SK-N-SH (cell line): ENCODE results near the gene SMAP2. TPM values are rescaled to one million over a fixed set of nuclear protein-coding genes. Genes with fewer than 3 reads are reported as not detected.

Experiments
- CTCF ChIA-PET: fragments of 300-600, 350-600 bp; formaldehyde crosslinking; extraction: SDS; loops from one replicate; lab custom pipeline; 2021; lab: Yijun Ruan, JAX
- POLR2A ChIA-PET: fragments of 350-600 bp; sonication (Branson Sonifier 250); formaldehyde crosslinking; extraction: SDS; loops from one replicate; lab custom pipeline; 2020; ENCODE audit warnings: antibody characterized with exemption, inconsistent platforms; lab: Yijun Ruan, JAX
- DNase-seq: peaks from one replicate; pipeline ENCODE4 v3.0.0; 2012
- H2AFZ ChIP-seq: fragments of 200-600 bp; sonication (generic); 2 replicates; pipeline ENCODE4 v1.8.1; 2016; ENCODE audit warnings: antibody characterized with exemption, mild to moderate bottlenecking, low read depth
- H3F3A ChIP-seq: fragments of 200-600 bp; sonication (generic); replicated peaks from 2 replicates; pipeline ENCODE3; 2016; ENCODE audit warnings: antibody characterized with exemption, mild to moderate bottlenecking; ENCODE audit not compliant: insufficient read depth
- H3K27ac ChIP-seq, 2 experiments: fragments of 200-500 bp in 1 of 2; fragments of 200-600 bp in 1 of 2; sonication (Bioruptor generic) in 1 of 2; sonication (generic), shearing (Covaris generic) in 1 of 2; 2 replicates each; pipeline versions ENCODE4 v1.5.1 to v1.6.1; 2014 to 2016; ENCODE audit warnings: low read depth in 2 of 2, inconsistent platforms in 1 of 2, low read length in 1 of 2, mild to moderate bottlenecking in 1 of 2, mixed read lengths in 1 of 2
- H3K27me3 ChIP-seq: fragments of 200-600 bp; sonication (generic), shearing (Covaris generic); 2 replicates; pipeline ENCODE4 v1.6.1; 2016; ENCODE audit warnings: mixed run types; ENCODE audit not compliant: insufficient read depth
- H3K36me3 ChIP-seq, 2 experiments: fragments of 200-500 bp in 1 of 2; fragments of 200-600 bp in 1 of 2; sonication (Bioruptor generic) in 1 of 2; sonication (generic) in 1 of 2; replicated peaks in 1 of 2; 2 replicates each; pipeline versions ENCODE3 to v1.5.1; 2014 to 2016; ENCODE audit warnings: low read length in 1 of 2, mild to moderate bottlenecking in 1 of 2; ENCODE audit not compliant: insufficient read depth in 2 of 2, control insufficient read depth in 1 of 2
- H3K4me1 ChIP-seq, 2 experiments: fragments of 200-500 bp in 1 of 2; fragments of 200-600 bp in 1 of 2; sonication (Bioruptor generic) in 1 of 2; sonication (generic), shearing (Covaris generic) in 1 of 2; 2 replicates each; pipeline versions ENCODE4 v1.5.1 to v1.6.1; 2014 to 2016; ENCODE audit warnings: low read depth in 1 of 2, low read length in 1 of 2, mixed run types in 1 of 2; ENCODE audit not compliant: insufficient read depth in 2 of 2, control insufficient read depth in 1 of 2
- H3K4me2 ChIP-seq: fragments of 200-600 bp; sonication (generic), shearing (Covaris generic); 2 replicates; pipeline ENCODE4 v1.6.1; 2017; ENCODE audit warnings: mixed run types
- H3K4me3 ChIP-seq, 2 experiments: fragments of 200-500 bp in 1 of 2; fragments of 200-600 bp in 1 of 2; sonication (Bioruptor generic) in 1 of 2; sonication (generic), shearing (Covaris generic) in 1 of 2; 2 replicates each; pipeline versions ENCODE4 v1.5.1 to v1.8.1; 2014 to 2016; ENCODE audit warnings: low read depth in 2 of 2, inconsistent platforms in 1 of 2, low read length in 1 of 2, mild to moderate bottlenecking in 1 of 2, mixed read lengths in 1 of 2, moderate library complexity in 1 of 2
- H3K79me2 ChIP-seq: fragments of 200-600 bp; sonication (generic); 2 replicates; pipeline ENCODE4 v1.8.1; 2017; ENCODE audit warnings: mild to moderate bottlenecking; ENCODE audit not compliant: insufficient read depth
- H3K9ac ChIP-seq: fragments of 200-600 bp; sonication (generic); 2 replicates; pipeline ENCODE4 v1.6.1; 2017; ENCODE audit warnings: mixed run types
- H3K9me2 ChIP-seq: fragments of 200-600 bp; sonication (generic); 2 replicates; pipeline ENCODE4 v1.6.1; 2017; ENCODE audit warnings: mixed run types
- H3K9me3 ChIP-seq: fragments of 200-600 bp; sonication (generic); 2 replicates; pipeline ENCODE4 v1.6.1; 2017; ENCODE audit warnings: mixed run types, mild to moderate bottlenecking, moderate library complexity
- H4K20me1 ChIP-seq: fragments of 200-600 bp; sonication (generic); 2 replicates; pipeline ENCODE4 v1.6.1; 2017; ENCODE audit warnings: mild to moderate bottlenecking, mixed run types; ENCODE audit not compliant: insufficient read depth
- CHD2 ChIP-seq: fragments of 150-350 bp; IDR thresholded peaks from 2 replicates; pipeline ENCODE4 v1.6.1; 2018; ENCODE audit warnings: low read length; ENCODE audit not compliant: partially characterized antibody
- CTCF ChIP-seq: fragments of 200-600 bp; sonication (generic); IDR thresholded peaks from 2 replicates; pipeline ENCODE4 v1.6.1; 2017; ENCODE audit warnings: antibody characterized with exemption, mild to moderate bottlenecking, moderate library complexity
- EP300 ChIP-seq, 2 experiments: IDR thresholded peaks; 2 replicates each; pipeline versions ENCODE4 v1.4.0 to v1.6.1; 2012; ENCODE audit warnings: borderline replicate concordance in 1 of 2, low read depth in 1 of 2, low read length in 1 of 2
- FOSL2 ChIP-seq: IDR thresholded peaks from 2 replicates; pipeline ENCODE4 v1.4.0; 2012; ENCODE audit warnings: low read depth, mild to moderate bottlenecking, moderate library complexity, borderline replicate concordance
- GABPA ChIP-seq: IDR thresholded peaks from 2 replicates; pipeline ENCODE4 v1.4.0; 2012; ENCODE audit warnings: low read depth, mild to moderate bottlenecking
- GATA2 ChIP-seq: sonication (generic); formaldehyde crosslinking; IDR thresholded peaks from 2 replicates; pipeline ENCODE4 v1.5.0; 2020; ENCODE audit warnings: mild to moderate bottlenecking, missing genetic modification reagents
- NRF1 ChIP-seq: IDR thresholded peaks from 2 replicates; pipeline ENCODE4 v1.6.1; 2012; ENCODE audit warnings: low read depth, mild to moderate bottlenecking, low read length
- RAD21 ChIP-seq: IDR thresholded peaks from 2 replicates; pipeline ENCODE4 v1.6.1; 2012; ENCODE audit warnings: mild to moderate bottlenecking, low read length
- RCOR1 ChIP-seq: fragments of 150-350 bp; IDR thresholded peaks from 2 replicates; pipeline ENCODE4 v1.6.1; 2017; ENCODE audit warnings: antibody characterized with exemption, low read length
- RFX5 ChIP-seq: IDR thresholded peaks from 2 replicates; pipeline ENCODE4 v1.6.1; 2012; ENCODE audit warnings: mild to moderate bottlenecking, improper control_type of control experiment, low read length
- RXRA ChIP-seq: IDR thresholded peaks from 2 replicates; pipeline ENCODE4 v1.4.0; 2012; ENCODE audit warnings: low read depth, mild to moderate bottlenecking, borderline replicate concordance
- SMC3 ChIP-seq: IDR thresholded peaks from 2 replicates; pipeline ENCODE4 v1.6.1; 2012; ENCODE audit warnings: low read depth, low read length, improper control_type of control experiment
- TAF1 ChIP-seq: IDR thresholded peaks from 2 replicates; pipeline ENCODE4 v1.6.1; 2012; ENCODE audit warnings: low read depth, mild to moderate bottlenecking, low read length, moderate library complexity, borderline replicate concordance
- TCF12 ChIP-seq: IDR thresholded peaks from 2 replicates; pipeline ENCODE4 v1.4.0; 2012
- USF1 ChIP-seq: IDR thresholded peaks from 2 replicates; pipeline ENCODE4 v1.4.0; 2012; ENCODE audit warnings: low read depth, borderline replicate concordance
- USF2 ChIP-seq: fragments of 150-350 bp; IDR thresholded peaks from 2 replicates; pipeline ENCODE4 v1.6.1; 2017; ENCODE audit warnings: antibody characterized with exemption, low read length, low read depth, borderline replicate concordance
- ZBTB33 ChIP-seq: IDR thresholded peaks from 2 replicates; pipeline ENCODE4 v1.4.0; 2012; ENCODE audit warnings: low read depth, borderline replicate concordance
- WGBS: methylation state at CpG from one replicate; pipeline ENCODE4 v1.1.6; 2017; ENCODE audit warnings: low lambda C conversion rate; 5-methylcytosine and 5-hydroxymethylcytosine counted together
- polyA plus RNA-seq, 3 experiments: library from polyadenylated mRNA; depleted of rRNA; stranded (reverse); fragments of >200 nt; gene quantifications; 2 replicates each; pipeline ENCODE4 v1.2.3, GENCODE V29; 2012

SMAP2 gene
- polyA plus RNA-seq, 1 of the 3 experiments (the other 2 are of a cell fraction), result 11.2 TPM

GRCh38 chr1:40413527-40414252 is 40.2 kb downstream of the SMAP2 start:
- Histone ChIP-seq H3K36me3 (peaks cover 22 to 51% of the 10 kb centered on the region in 2 experiments), H3F3A (no peaks in the 10 kb centered on the region), H3K9me3 (no peaks in the 10 kb centered on the region), H3K27me3 (no peaks in the 10 kb centered on the region), H3K27ac (no peak overlapping the region), H3K9me2 (no peaks in the 10 kb centered on the region), H3K4me3 (no peak overlapping the region), H4K20me1 (no peaks in the 10 kb centered on the region), H3K4me1 (no peaks in the 10 kb centered on the region; a peak in 1 of 4 replicates), H2AFZ (no peak overlapping the region), H3K9ac (no peak overlapping the region), H3K79me2 (no peaks in the 10 kb centered on the region), H3K4me2 (no peak overlapping the region)
- CTCF ChIA-PET, result interaction anchor here (0.6 to 4.1 kb wide), 2 partner anchors 9 to 269 kb away, joined by 3 to 16 read pairs; no protein-coding TSS in a partner anchor
- TF ChIP-seq FOSL2, result no peak
- TF ChIP-seq USF1, result no peak
- no peak for TF ChIP-seq GABPA
- no peak for TF ChIP-seq RCOR1
- no peak for TF ChIP-seq CHD2
- TF ChIP-seq SMC3, result no peak
- no peak for TF ChIP-seq TCF12
- no peak for TF ChIP-seq RFX5
- no peak for TF ChIP-seq TAF1
- TF ChIP-seq GATA2, result no peak
- TF ChIP-seq USF2, result no peak
- no peak for TF ChIP-seq EP300 (IDR thresholded peaks at IDR 0.05; ENCODE audit: borderline replicate concordance in 1 of 2, low read depth in 1 of 2, low read length in 1 of 2)
- TF ChIP-seq ZBTB33, result no peak
- no peak for TF ChIP-seq NRF1
- TF ChIP-seq RXRA, result no peak
- no peak for TF ChIP-seq CTCF
- no peak for TF ChIP-seq RAD21
- POLR2A ChIA-PET, result no interaction called here
- DNase-seq, result no peak
- 96% methylated on average over 6 of the region's 6 CpGs for WGBS
